ENCODE data around the gene SLC1A7. TPM values are rescaled to one million over a fixed set of nuclear protein-coding genes. Genes with fewer than 3 reads are reported as not detected.
A peak's percentile ranks its signal among the peaks of the same experiment; 100 is the strongest.

The SLC1A7 gene
- total RNA-seq, 6 experiments from 2014 or later: 0.31 to 1.3 (median 0.61) TPM

GRCh38 chr1:53046930-53047329, 95.5 kb downstream of the SLC1A7 start:
- TF ChIP-seq POLR2A (IDR thresholded peaks at IDR 0.05) (no peak), CTCF (IDR thresholded peaks at IDR 0.05) (no peak)
- H3K4me1 ChIP-seq: peaks cover 0 to 12% (median 4%) of the 10 kb centered on the region in 4 donors
- H3K9me3 ChIP-seq: no peaks in the 10 kb centered on the region
- ATAC-seq (peak; percentile 78 to 91 (median 84)), DNase-seq (peak in 2 of 3 donors; percentile 66 to 68)
- no peak overlapping the region for H3K27ac ChIP-seq
- H3K27me3 ChIP-seq: no peaks in the 10 kb centered on the region
- H3K4me3 ChIP-seq: no peak overlapping the region
- WGBS (ENCODE audit: insufficient coverage, low coverage, low lambda C conversion rate, missing lambda C conversion rate): no CpG with 5 or more reads among the region's 2 CpGs
- intact Hi-C loops (cut with DNase I): no loop called here
- H3K36me3 ChIP-seq: peaks cover 0 to 79% (median 29%) of the 10 kb centered on the region in 4 donors

GRCh38 chr1:53044926-53045325, 97.5 kb downstream of the SLC1A7 start:
- no peaks in the 10 kb centered on the region for H3K27me3 ChIP-seq
- H3K36me3 ChIP-seq: peaks cover 4 to 79% (median 27%) of the 10 kb centered on the region in 4 donors
- DNase-seq: no peak
- intact Hi-C loops (cut with DNase I): no loop called here
- H3K4me1 ChIP-seq: peaks cover 0 to 12% (median 4%) of the 10 kb centered on the region in 4 donors
- no peaks in the 10 kb centered on the region for H3K9me3 ChIP-seq
- WGBS (ENCODE audit: insufficient coverage, low coverage, low lambda C conversion rate, missing lambda C conversion rate): 81% methylated on average over 5 of the region's 5 CpGs
- H3K27ac ChIP-seq: no peak overlapping the region
- TF ChIP-seq CTCF (IDR thresholded peaks at IDR 0.05) (no peak), POLR2A (IDR thresholded peaks at IDR 0.05) (no peak)
- no peak for ATAC-seq
- no peak overlapping the region for H3K4me3 ChIP-seq

- peaks cover 0 to 12% (median 4%) of the 10 kb centered on the region in 4 donors for H3K4me1 ChIP-seq
- intact Hi-C loops (cut with DNase I): no loop called here
- H3K27ac ChIP-seq: no peak overlapping the region
- no peak for DNase-seq
- no peak for TF ChIP-seq CTCF (IDR thresholded peaks at IDR 0.05)
- TF ChIP-seq POLR2A (IDR thresholded peaks at IDR 0.05): no peak
- no peak for ATAC-seq
- H3K27me3 ChIP-seq: no peaks in the 10 kb centered on the region
- no peaks in the 10 kb centered on the region for H3K9me3 ChIP-seq
- no peak overlapping the region for H3K4me3 ChIP-seq
- peaks cover 9 to 79% (median 28%) of the 10 kb centered on the region in 4 donors for H3K36me3 ChIP-seq
These were observed 99.2 kb downstream of the SLC1A7 start for GRCh38 chr1:53043271-53043670.

- peaks cover 6 to 65% (median 25%) of the 10 kb centered on the region in 4 donors for H3K36me3 ChIP-seq
- H3K4me1 ChIP-seq: no peaks in the 10 kb centered on the region
- H3K9me3 ChIP-seq: no peaks in the 10 kb centered on the region
- DNase-seq (no peak), ATAC-seq (no peak)
- WGBS (ENCODE audit: insufficient coverage, low coverage, low lambda C conversion rate, missing lambda C conversion rate): 98% methylated on average over 3 of the region's 3 CpGs
- no peaks in the 10 kb centered on the region for H3K27me3 ChIP-seq
- H3K27ac ChIP-seq: no peak overlapping the region
- intact Hi-C loops (cut with DNase I): no loop called here
- no peak for TF ChIP-seq POLR2A (IDR thresholded peaks at IDR 0.05)
- no peak for TF ChIP-seq CTCF (IDR thresholded peaks at IDR 0.05)
- H3K4me3 ChIP-seq: no peak overlapping the region
These were observed 103.9 kb downstream of the SLC1A7 start for GRCh38 chr1:53038566-53038965.

Small RNAs within 50 kb of the gene (small RNA-seq; reads per million reads assigned to genes)
- 0 reads per million in 2 experiments for gene HIGD1AP11

Other genes with a start within 250 kb of the SLC1A7 start
- 100 to 1,000 TPM; 167 to 856 (median 390) TPM for gene ECHDC2, start 220.9 kb downstream of the SLC1A7 start, total RNA-seq
- 100 to 1,000 TPM; 207 to 885 (median 634) TPM for gene SCP2, start 215.4 kb downstream of the SLC1A7 start, total RNA-seq
- 1 to 10 TPM; 2.8 to 9.8 (median 5.1) TPM for gene PODN, start 80.4 kb downstream of the SLC1A7 start, total RNA-seq
- 100 to 1,000 TPM in 2 of 6 experiments, 10 to 100 TPM in 4; 37.6 to 108 (median 81.6) TPM for gene CPT2, start 54.2 kb upstream of the SLC1A7 start, total RNA-seq
- gene CZIB, start 78.0 kb upstream of the SLC1A7 start, total RNA-seq: 10 to 100 TPM; 20.6 to 28.8 (median 24.2) TPM
- 10 to 100 TPM; 10.9 to 28.1 (median 19.4) TPM for gene MAGOH, start 95.9 kb upstream of the SLC1A7 start, total RNA-seq
- gene LRP8, start 185.4 kb upstream of the SLC1A7 start, total RNA-seq: 1 to 10 TPM in 2 of 6 experiments, under 1 TPM in 4; 0.21 to 1.2 (median 0.56) TPM